ENCODE measurements around the gene INSL3. TPM values are rescaled to one million over a fixed set of nuclear protein-coding genes. Genes with fewer than 3 reads are reported as not detected.

The INSL3 gene
- total and polyA plus RNA-seq, 2 of the 8 experiments (the other 6 are each of a cell fraction or from before 2014, with no cell fraction given) = 0.41 to 1.5 TPM

DNA sequence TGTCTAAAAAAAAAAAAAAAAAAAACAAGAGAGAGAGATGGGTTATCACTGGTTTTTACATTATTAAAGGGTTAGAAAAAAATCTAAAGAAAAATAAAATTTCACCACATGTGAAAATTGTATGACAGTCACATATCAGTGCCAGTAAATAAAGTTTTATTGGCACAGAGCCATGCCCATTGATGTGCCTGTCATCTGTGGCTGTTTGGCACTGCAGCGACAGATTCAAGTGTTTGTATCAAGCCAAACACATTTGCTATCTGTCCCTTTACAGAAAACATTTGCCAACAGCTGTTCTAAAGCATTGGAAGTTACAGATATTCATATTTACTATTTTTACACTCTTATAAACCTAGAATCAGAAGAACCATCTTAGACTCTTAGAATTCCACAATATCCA lies 53.8 kb downstream of the INSL3 start:
- H3K23ac ChIP-seq (ENCODE audit: insufficient read length) = no peak overlapping the region
- H3K4ac ChIP-seq (replicated peaks; ENCODE audit: insufficient read length, low read depth, low read length) = no peak overlapping the region
- H3K36me3 ChIP-seq (ENCODE audit: control insufficient read depth in 2 of 4, insufficient read depth in 4 of 4, low read length in 3 of 4) = peaks cover 0 to 2% (median 0%) of the 10 kb centered on the region in 4 experiments; a peak in 1 of 8 replicates
- H4K5ac ChIP-seq (ENCODE audit: insufficient read length, low read depth, low read length) = no peak overlapping the region
- no peak overlapping the region for H3K18ac ChIP-seq (ENCODE audit: extremely low read depth, low read length)
- no peak overlapping the region for H3K4me2 ChIP-seq (ENCODE audit: insufficient read depth in 1 of 2, low read depth in 2 of 2, low read length in 2 of 2)
- no peak overlapping the region for H2BK15ac ChIP-seq (ENCODE audit: low read length)
- H2BK12ac ChIP-seq (ENCODE audit: low read depth, low read length) = no peak overlapping the region
- H2BK5ac ChIP-seq (ENCODE audit: low read depth, low read length) = no peak overlapping the region
- H4K8ac ChIP-seq (ENCODE audit: extremely low read depth, insufficient read depth, low read length) = no peak overlapping the region
- POLR2A ChIA-PET (ENCODE audit: partially characterized antibody) = interaction anchor here (1.1 to 1.9 kb wide), 2 partner anchors 36 to 49 kb away, joined by 3 to 5 read pairs; partner anchors contain the start of gene MAP1S
- H3K9ac ChIP-seq (replicated peaks in 1 of 4; ENCODE audit: extremely low read depth in 1 of 4, low read depth in 3 of 4, low read length in 3 of 4) = no peak overlapping the region
- TF ChIP-seq MAFK (IDR thresholded peaks at IDR 0.05; ENCODE audit: low read depth, low read length) (no peak), CBX5 (IDR thresholded peaks at IDR 0.05; ENCODE audit: low read depth, low read length) (no peak), GABPA (IDR thresholded peaks at IDR 0.05; ENCODE audit: borderline replicate concordance, insufficient read depth, low read length) (no peak), GTF2F1 (IDR thresholded peaks at IDR 0.05; ENCODE audit: borderline replicate concordance, low read depth, low read length) (no peak)
- TF ChIP-seq, protein P1, sequence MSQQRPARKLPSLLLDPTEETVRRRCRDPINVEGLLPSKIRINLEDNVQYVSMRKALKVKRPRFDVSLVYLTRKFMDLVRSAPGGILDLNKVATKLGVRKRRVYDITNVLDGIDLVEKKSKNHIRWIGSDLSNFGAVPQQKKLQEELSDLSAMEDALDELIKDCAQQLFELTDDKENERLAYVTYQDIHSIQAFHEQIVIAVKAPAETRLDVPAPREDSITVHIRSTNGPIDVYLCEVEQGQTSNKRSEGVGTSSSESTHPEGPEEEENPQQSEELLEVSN (IDR thresholded peaks at IDR 0.05) = no peak
- no peak overlapping the region for H3K4me3 ChIP-seq (ENCODE audit: extremely low read depth in 1 of 4, insufficient read depth in 2 of 4, low read depth in 3 of 4, low read length in 4 of 4)
- H2AK5ac ChIP-seq (ENCODE audit: low read depth, low read length) = no peak overlapping the region
- no peaks in the 10 kb centered on the region for H3K23me2 ChIP-seq (ENCODE audit: low read depth, low read length)
- H2AFZ ChIP-seq (ENCODE audit: low read length) = no peak overlapping the region
- FAIRE-seq (no peak), DNase-seq (ENCODE audit: low read depth in 1 of 2, low spot score in 2 of 2) (no peak)
- no peaks in the 10 kb centered on the region for H4K20me1 ChIP-seq (replicated peaks in 1 of 2; ENCODE audit: control insufficient read depth in 1 of 2, insufficient read depth in 2 of 2, low read length in 2 of 2)
- no peaks in the 10 kb centered on the region for H3K27me3 ChIP-seq (replicated peaks in 1 of 4; ENCODE audit: control insufficient read depth in 3 of 4, extremely low read depth in 1 of 4, insufficient read depth in 3 of 4, low read length in 3 of 4)
- WGBS, 2 experiments (ENCODE audit: extremely low coverage in 1 of 2, insufficient coverage in 1 of 2, insufficient read length in 1 of 2, insufficient replicate concordance in 2 of 2, low coverage in 1 of 2, low lambda C conversion rate in 2 of 2, missing lambda C conversion rate in 1 of 2) = 88% methylated on average over 1 of the region's 1 CpG; no CpG with 5 or more reads in 1 of the 2 experiments
- CTCF ChIA-PET (ENCODE audit: partially characterized antibody) = interaction anchor here (0.6 to 4.1 kb wide), 17 partner anchors 9 to 161 kb away, joined by 3 to 38 read pairs (median 5); partner anchors contain the start of gene FCHO1
- no peaks in the 10 kb centered on the region for H3K9me3 ChIP-seq (ENCODE audit: insufficient read depth in 2 of 2, low read depth in 1 of 2, low read length in 1 of 2)
- H3K4me1 ChIP-seq (replicated peaks in 1 of 4; ENCODE audit: control insufficient read depth in 3 of 4, insufficient read depth in 4 of 4, low read length in 3 of 4) = peaks cover 0 to 2% (median 0%) of the 10 kb centered on the region in 4 experiments; a peak in 2 of 7 replicates
- no peaks in the 10 kb centered on the region for H3K79me2 ChIP-seq (ENCODE audit: control insufficient read depth in 1 of 2, insufficient read depth in 2 of 2, low read length in 2 of 2)
- no peak overlapping the region for H4K91ac ChIP-seq (replicated peaks; ENCODE audit: insufficient read length, low read length)
- no peak overlapping the region for H3K56ac ChIP-seq (replicated peaks; ENCODE audit: insufficient read length, low read depth, low read length)
- H2BK120ac ChIP-seq (replicated peaks; ENCODE audit: low read depth, low read length) = no peak overlapping the region
- no peak overlapping the region for H2BK20ac ChIP-seq (ENCODE audit: low read length)
- no peak overlapping the region for H3K27ac ChIP-seq (ENCODE audit: low read depth, low read length)
- H3K14ac ChIP-seq (ENCODE audit: insufficient read length) = no peak overlapping the region
- no peaks in the 10 kb centered on the region for H3K79me1 ChIP-seq (ENCODE audit: low read depth, low read length)

Measured in H1 (cell line).